Keratinocyte (primary cell): ENCODE measurements around the gene NAXE. TPM values are rescaled to one million over a fixed set of nuclear protein-coding genes. Genes with fewer than 3 reads are reported as not detected.

Source experiments
- DNase-seq: peaks from one replicate; pipeline ENCODE4 v3.0.0-alpha.2; 2011; ENCODE audit warnings: low read depth, missing footprints, low spot score
- FAIRE-seq: peaks from 2 replicates; lab custom pipeline; 2011; peaks lifted over from hg19 to GRCh38; lab: Jason Lieb, UNC
- H2AFZ ChIP-seq: 2 replicates; pipeline ENCODE4 v1.6.0; 2012; ENCODE audit warnings: low read length, control low read depth, inconsistent platforms; ENCODE audit not compliant: control insufficient read depth
- H3K27ac ChIP-seq: 2 replicates; pipeline ENCODE4 v1.5.1; 2011; ENCODE audit warnings: low read length; ENCODE audit not compliant: control insufficient read depth, insufficient read depth
- H3K27me3 ChIP-seq: 3 replicates; pipeline ENCODE4 v1.6.0; 2011; ENCODE audit warnings: low read length; ENCODE audit not compliant: control insufficient read depth, insufficient read depth; ENCODE audit errors: extremely low read depth
- H3K36me3 ChIP-seq, 2 experiments: 2 replicates in 1 of 2; 3 replicates in 1 of 2; pipeline ENCODE4 v1.5.1; 2011; ENCODE audit warnings: low read length in 2 of 2, mild to moderate bottlenecking in 1 of 2; ENCODE audit not compliant: control insufficient read depth in 2 of 2, insufficient read depth in 2 of 2; ENCODE audit errors: extremely low read depth in 1 of 2
- H3K4me1 ChIP-seq: 3 replicates; pipeline ENCODE4 v1.5.1; 2011; ENCODE audit warnings: low read length; ENCODE audit not compliant: control insufficient read depth, insufficient read depth; ENCODE audit errors: extremely low read depth
- H3K4me2 ChIP-seq: 3 replicates; pipeline ENCODE4 v1.6.0; 2011; ENCODE audit warnings: low read depth, low read length; ENCODE audit not compliant: control insufficient read depth, insufficient read depth; ENCODE audit errors: extremely low read depth
- H3K4me3 ChIP-seq, 3 experiments: fragments of 200-600 bp in 1 of 3; sonication (generic) in 1 of 3; 2 replicates in 2 of 3; 3 replicates in 1 of 3; pipeline ENCODE4 v1.5.1; 2011 to 2016; ENCODE audit warnings: low read length in 3 of 3, mild to moderate bottlenecking in 3 of 3, control low read depth in 2 of 3, inconsistent platforms in 1 of 3, low read depth in 1 of 3, mixed read lengths in 1 of 3, mixed run types in 1 of 3, moderate library complexity in 1 of 3; ENCODE audit not compliant: control insufficient read depth in 2 of 3, insufficient read depth in 2 of 3; ENCODE audit errors: extremely low read depth in 1 of 3
- H3K79me2 ChIP-seq: 2 replicates; pipeline ENCODE4 v1.6.0; 2012; ENCODE audit warnings: low read length; ENCODE audit not compliant: control insufficient read depth, insufficient read depth
- H3K9ac ChIP-seq: 3 replicates; pipeline ENCODE4 v1.6.0; 2011; ENCODE audit warnings: low read length; ENCODE audit not compliant: control insufficient read depth, insufficient read depth; ENCODE audit errors: extremely low read depth
- H3K9me1 ChIP-seq: 3 replicates; pipeline ENCODE4 v1.6.0; 2011; ENCODE audit warnings: low read length; ENCODE audit not compliant: control insufficient read depth, insufficient read depth; ENCODE audit errors: extremely low read depth
- H3K9me3 ChIP-seq: 2 replicates; pipeline ENCODE4 v1.5.1; 2012; ENCODE audit warnings: low read depth, low read length; ENCODE audit not compliant: control insufficient read depth
- H4K20me1 ChIP-seq: 3 replicates; pipeline ENCODE4 v1.6.0; 2011; ENCODE audit warnings: low read length; ENCODE audit not compliant: control insufficient read depth, insufficient read depth; ENCODE audit errors: extremely low read depth
- EZH2 ChIP-seq: IDR thresholded peaks from one replicate; pipeline ENCODE4 v1.6.1; 2012; ENCODE audit warnings: inconsistent platforms, mild to moderate bottlenecking, low read length, moderate library complexity
- dilution Hi-C: fragments of 300-500 bp; cut with MboI; formaldehyde crosslinking; loops from one replicate; pipeline ENCODE4 v1.7.0; 2020; ENCODE audit warnings: low sequenced_read_pairs; ENCODE audit not compliant: extremely low pct_ligation_motif_present
- polyA plus RNA-seq, 5 experiments: library from polyadenylated mRNA; depleted of rRNA in 3 of 5; stranded (reverse) in 3 of 5; stranded (forward) in 1 of 5; unstranded in 1 of 5; fragments of >200 nt; gene quantifications; 1 replicate in 1 of 5; 2 replicates in 3 of 5; 3 replicates in 1 of 5; pipeline versions ENCODE4 v1.2.1 to v1.2.3, GENCODE V29; 2011 to 2012; ENCODE audit warnings: missing spikeins in 2 of 5, low read depth in 1 of 5, low replicate concordance in 1 of 5
- TF ChIP-seq, protein P1 (sequence below), 3 experiments: IDR thresholded peaks in 1 of 3; conservative IDR thresholded peaks in 1 of 3; optimal IDR thresholded peaks in 1 of 3; 2 replicates in 2 of 3; 3 replicates in 1 of 3; pipeline versions ENCODE3 to v1.5.1; 2011; ENCODE audit warnings: low read length in 3 of 3, mild to moderate bottlenecking in 3 of 3, moderate library complexity in 2 of 3, control low read depth in 1 of 3, inconsistent platforms in 1 of 3; ENCODE audit not compliant: insufficient read depth in 2 of 3; ENCODE audit errors: extremely low read depth in 1 of 3

The NAXE gene
- polyA plus RNA-seq, 1 donor (not counting 4 experiments of a cell fraction or from before 2014, with no cell fraction given), result 74.7 TPM

DNA sequence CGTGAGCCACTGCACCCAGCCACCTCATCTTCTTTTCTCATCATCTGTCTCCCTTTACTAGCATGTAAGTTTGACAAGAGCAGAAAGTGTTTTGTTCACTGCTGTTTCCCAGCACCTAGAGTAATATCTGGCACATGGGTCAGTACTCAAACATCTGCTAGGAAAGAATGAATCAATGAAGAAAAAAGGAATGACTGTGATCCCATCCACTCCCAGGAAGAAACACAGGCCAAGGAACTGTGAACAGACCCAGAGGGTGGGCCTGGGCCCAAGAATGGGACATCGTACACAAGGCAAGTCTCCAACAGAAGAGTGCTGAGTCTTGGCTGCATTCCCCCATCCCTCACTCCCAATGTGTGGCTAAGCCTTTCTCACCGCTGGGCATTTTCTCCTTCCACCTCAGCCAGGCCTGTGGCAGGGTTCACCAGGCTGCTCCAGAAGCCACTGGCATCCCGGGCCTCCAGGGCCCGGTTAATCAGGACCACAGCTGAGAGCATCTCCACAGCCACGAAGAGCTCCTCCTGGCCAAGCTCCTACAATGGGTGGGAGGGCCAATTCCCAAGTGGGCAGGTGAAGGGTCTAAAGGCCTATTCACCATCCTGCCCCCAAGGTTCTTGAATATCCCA lies 37.6 kb upstream of the NAXE start:
- DNase-seq, result no peak
- Histone ChIP-seq H3K9ac (no peak overlapping the region), H4K20me1 (no peaks in the 10 kb centered on the region), H3K4me3 (no peak overlapping the region), H3K27ac (no peak overlapping the region), H3K4me2 (no peak overlapping the region), H3K27me3 (no peaks in the 10 kb centered on the region), H3K36me3 (peaks cover 0 to 30% of the 10 kb centered on the region in 2 experiments), H3K79me2 (no peaks in the 10 kb centered on the region), H3K4me1 (peaks cover 2% of the 10 kb centered on the region), H3K9me1 (no peaks in the 10 kb centered on the region), H2AFZ (no peak overlapping the region), H3K9me3 (no peaks in the 10 kb centered on the region)
- no peak for FAIRE-seq
- no peak for TF ChIP-seq EZH2
- TF ChIP-seq, protein P1, sequence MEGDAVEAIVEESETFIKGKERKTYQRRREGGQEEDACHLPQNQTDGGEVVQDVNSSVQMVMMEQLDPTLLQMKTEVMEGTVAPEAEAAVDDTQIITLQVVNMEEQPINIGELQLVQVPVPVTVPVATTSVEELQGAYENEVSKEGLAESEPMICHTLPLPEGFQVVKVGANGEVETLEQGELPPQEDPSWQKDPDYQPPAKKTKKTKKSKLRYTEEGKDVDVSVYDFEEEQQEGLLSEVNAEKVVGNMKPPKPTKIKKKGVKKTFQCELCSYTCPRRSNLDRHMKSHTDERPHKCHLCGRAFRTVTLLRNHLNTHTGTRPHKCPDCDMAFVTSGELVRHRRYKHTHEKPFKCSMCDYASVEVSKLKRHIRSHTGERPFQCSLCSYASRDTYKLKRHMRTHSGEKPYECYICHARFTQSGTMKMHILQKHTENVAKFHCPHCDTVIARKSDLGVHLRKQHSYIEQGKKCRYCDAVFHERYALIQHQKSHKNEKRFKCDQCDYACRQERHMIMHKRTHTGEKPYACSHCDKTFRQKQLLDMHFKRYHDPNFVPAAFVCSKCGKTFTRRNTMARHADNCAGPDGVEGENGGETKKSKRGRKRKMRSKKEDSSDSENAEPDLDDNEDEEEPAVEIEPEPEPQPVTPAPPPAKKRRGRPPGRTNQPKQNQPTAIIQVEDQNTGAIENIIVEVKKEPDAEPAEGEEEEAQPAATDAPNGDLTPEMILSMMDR (optimal IDR thresholded peaks at IDR 0.05 in 1 of 3, IDR thresholded peaks at IDR 0.05 in 1 of 3, conservative IDR thresholded peaks at IDR 0.05 in 1 of 3; ENCODE audit: extremely low read depth in 1 of 3, insufficient read depth in 2 of 3, low read length in 3 of 3), result no peak
- dilution Hi-C loops, result no loop called here

DNA sequence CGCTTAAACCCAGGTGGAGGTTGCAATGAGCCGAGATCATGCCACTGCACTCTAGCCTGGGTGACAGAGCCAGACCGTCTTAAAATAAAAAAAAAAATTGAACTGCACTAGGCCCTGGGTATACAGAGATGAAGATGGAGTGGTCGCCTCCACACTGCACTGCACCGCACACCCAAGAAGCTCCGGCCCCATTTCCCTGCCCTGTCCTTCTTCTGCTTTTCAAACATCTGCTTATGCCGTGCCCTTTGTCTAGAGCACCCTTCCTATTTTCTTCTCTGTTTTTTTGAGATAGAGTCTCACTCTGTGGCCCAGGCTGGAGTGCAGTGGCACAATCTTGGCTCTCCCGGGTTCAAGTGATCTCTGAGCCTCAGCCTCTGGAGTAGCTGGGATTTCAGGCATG lies 36.6 kb upstream of the NAXE start:
- TF ChIP-seq, protein P1 (optimal IDR thresholded peaks at IDR 0.05 in 1 of 3, IDR thresholded peaks at IDR 0.05 in 1 of 3, conservative IDR thresholded peaks at IDR 0.05 in 1 of 3; ENCODE audit: extremely low read depth in 1 of 3, insufficient read depth in 2 of 3, low read length in 3 of 3), result no peak
- no peak for TF ChIP-seq EZH2
- peaks cover 0 to 29% of the 10 kb centered on the region in 2 experiments for H3K36me3 ChIP-seq
- no peaks in the 10 kb centered on the region for H3K27me3 ChIP-seq

More for the DNA sequence above, 36.6 kb upstream of the NAXE start:
- Histone ChIP-seq H3K9me3 (no peaks in the 10 kb centered on the region), H3K4me3 (no peak overlapping the region), H3K4me1 (peaks cover 2% of the 10 kb centered on the region), H3K79me2 (no peaks in the 10 kb centered on the region), H3K9me1 (no peaks in the 10 kb centered on the region), H3K27ac (no peak overlapping the region), H2AFZ (no peak overlapping the region), H3K4me2 (no peak overlapping the region), H3K9ac (no peak overlapping the region), H4K20me1 (no peaks in the 10 kb centered on the region)
- dilution Hi-C loops, result no loop called here
- FAIRE-seq (no peak), DNase-seq (no peak)
